NCI-H146 treated with DMSO at 0.1 percent for 48 hours (cell line): ENCODE data around the gene IQSEC3.

ENCODE experiments used
- DNase-seq: peaks from one replicate; lab custom pipeline; 2025; ENCODE audit not compliant: unreplicated experiment; lab: John Stamatoyannopoulos, UW

Gene IQSEC3

GRCh38 chr12:162467-163307 is 96.1 kb downstream of the IQSEC3 start:
- DNase-seq: no peak

DNA sequence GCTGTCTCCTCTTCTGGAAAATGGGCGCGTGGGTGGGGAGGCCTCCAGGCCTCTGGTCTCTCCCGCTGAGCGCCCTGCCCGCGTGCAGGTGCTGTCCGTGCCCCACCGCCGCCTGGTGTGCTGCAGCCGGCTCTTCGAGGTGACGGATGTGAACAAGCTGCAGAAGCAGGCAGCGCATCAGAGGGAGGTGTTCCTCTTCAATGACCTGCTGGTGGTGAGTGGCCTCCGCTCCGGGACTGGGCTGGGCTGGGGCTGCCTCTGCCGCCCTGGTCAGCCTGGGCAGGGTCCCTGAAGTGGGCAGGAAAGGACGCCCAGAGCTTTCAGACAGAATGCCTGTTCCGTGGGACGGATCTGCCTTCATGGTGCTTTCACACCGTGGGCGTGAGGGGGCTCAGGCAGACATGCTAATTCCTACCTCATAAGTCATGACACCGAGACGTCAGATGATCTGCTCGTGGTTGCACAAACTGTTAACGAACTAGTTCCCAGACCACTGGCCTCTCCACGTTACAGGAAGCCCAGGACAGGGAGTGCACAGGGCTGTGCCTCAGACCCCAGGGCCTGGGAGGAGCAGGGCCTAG is 96.9 kb downstream of the IQSEC3 start:
- no peak for DNase-seq

DNA sequence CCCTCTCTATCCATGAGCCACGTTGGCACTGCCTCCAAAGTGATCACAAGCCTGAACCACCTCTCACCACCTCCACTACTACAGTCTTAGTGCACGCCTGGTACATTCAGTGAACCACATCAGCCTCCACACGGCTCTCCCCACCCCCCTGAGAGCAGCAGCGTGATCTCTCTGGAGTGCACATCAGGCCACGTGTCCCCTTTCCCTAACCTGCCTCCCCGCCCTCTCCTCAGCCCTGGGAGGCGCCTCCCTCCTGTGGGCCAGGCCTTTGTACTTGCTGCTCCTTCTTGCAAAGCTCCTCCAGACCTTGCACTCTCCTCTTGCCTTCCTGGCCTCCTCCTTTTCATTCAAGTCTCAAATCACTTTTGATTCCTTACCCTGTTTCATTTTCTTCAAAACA is 97.6 kb downstream of the IQSEC3 start:
- DNase-seq: no peak

- no peak for DNase-seq
Measured at GRCh38 chr12:165862-166368, 99.3 kb downstream of the IQSEC3 start.

DNA sequence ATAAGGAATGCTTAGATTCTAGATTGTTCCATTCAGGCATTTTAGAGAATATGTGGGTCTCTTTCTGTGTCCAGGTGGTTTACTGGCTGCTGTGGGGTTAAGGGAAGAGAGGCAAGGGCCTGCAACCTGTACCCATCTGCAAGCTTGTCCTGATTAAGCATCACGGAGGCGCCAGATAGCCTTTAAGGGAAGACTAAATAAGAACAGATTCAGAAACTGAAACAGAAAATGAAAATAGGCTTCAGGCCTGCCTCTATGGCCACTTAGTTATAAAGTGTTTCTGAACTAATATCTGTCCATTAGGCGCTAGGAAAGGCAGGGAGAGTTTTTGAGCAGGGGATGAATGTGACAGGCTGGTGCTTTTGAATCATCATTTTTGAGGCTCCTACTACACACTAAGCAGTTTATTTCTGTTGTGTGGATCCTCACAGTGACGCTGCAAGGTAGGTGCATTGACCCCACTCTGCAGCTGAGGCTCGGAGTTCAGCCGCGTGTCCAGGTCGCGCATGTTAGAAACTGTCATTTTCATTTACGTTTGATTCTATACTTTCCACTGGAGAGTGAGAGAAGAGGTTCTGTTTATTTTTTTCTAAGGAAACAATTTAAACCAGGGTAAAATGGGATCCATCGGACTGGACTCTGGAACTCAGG is 100.0 kb downstream of the IQSEC3 start:
- no peak for DNase-seq

DNA sequence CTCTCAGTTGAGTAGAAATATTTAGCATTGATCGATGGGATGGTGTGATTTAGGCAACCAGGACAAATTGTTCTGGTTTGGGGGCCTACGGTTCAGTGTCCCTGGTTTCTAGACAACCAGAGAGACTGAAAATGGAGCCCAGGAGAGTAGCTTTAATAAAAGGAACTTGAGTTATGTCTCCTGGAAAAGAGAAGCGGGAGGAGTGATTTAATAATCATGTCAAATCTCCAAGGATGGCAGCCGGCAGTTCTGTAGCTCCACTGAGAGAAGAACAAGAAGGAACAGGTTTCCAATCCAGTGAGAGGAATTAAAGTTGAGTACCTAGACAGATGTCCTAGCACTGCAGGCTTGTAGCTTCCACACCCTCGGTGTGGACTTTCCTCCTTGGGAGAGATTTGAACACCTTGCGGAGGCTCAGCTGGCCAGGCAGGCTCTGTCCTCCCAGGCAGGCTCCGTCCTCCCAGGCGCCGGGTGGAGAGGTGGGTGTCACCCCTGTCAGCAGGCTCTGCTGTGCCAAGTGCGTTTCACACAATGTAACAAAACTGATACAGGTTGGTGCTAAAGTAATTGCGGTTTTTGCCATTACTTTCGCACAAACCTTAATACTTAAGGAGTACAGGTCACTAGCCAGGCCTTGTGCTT is 101.5 kb downstream of the IQSEC3 start:
- DNase-seq: no peak

DNA sequence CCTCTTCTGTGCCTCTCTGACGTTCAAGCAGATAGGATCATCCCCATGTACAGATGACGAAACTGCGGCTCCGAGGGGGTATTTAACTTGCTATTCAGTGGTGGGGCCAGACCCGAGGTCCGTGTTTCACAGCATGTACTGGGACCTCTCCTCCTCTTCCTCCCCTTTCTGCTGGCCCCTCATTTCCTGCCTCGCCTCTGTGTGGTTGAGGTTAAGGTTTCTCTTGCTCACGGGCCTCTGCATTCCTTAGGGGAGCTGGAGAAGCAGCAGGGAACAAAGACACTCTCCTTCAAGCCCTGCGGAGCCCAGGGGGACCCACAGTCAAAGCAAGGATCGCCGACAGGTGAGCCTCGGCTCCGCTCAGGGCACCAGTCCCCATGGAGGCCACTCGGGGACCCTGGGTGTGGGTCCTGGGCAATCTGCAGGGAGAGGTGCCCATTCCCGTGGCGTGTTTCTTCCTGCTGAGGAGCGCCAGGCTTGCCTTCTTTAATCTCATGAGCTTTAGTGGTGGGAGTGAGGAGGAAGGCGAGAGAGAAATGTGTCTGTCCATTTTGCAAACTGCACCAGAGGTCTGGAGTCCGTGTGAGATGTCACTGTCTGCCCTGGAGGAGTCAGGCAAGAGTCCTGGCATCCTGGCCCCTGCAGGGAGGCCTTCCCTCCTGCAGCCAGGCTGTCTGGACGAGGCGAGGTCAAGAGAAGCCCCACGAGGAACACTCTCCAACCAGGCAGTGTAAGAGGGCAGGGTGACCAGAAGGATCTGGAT is 102.4 kb downstream of the IQSEC3 start:
- DNase-seq: no peak

DNA sequence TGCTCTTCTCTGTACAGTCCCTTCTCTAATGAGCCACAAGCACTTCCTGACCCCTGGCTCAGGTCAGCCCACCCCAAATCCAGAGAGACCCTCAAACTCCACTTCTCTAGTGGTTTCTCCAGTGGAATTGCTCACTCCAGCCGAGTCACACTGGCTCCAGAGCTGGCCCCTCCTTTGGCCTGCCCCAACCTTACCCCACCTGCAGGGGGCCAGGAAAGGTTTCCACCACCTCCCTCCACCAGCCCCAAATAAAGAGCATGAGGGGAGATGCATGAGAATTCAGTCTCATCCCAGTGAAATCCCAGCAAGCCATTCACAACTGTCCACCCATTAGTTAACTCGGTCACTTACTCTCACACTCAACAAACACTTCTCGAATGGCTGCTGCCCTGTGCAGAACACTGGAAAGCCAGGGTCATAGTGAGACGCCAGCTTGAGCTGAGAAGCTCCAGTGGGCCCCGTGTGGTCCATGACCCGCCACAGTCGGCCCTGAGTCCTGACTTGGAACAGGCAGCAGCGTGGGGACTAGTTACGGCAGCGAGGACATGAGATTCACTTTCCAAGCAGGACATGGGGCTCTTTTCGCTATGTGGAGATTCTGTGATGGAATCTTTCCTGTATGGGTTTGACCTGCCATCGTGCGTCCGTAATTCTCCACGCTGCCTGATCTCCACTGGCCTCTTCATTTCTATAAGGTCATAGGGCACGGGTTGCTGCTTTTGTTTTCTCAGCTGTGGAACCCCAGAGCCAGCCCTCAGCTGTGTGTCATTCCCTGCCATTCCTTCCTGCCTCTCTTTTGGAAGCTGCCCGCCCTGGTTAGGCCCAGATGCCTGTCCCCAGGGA is 103.2 kb downstream of the IQSEC3 start:
- no peak for DNase-seq

- DNase-seq: no peak
Measured at GRCh38 chr12:170371-171225, 104.0 kb downstream of the IQSEC3 start.

DNA sequence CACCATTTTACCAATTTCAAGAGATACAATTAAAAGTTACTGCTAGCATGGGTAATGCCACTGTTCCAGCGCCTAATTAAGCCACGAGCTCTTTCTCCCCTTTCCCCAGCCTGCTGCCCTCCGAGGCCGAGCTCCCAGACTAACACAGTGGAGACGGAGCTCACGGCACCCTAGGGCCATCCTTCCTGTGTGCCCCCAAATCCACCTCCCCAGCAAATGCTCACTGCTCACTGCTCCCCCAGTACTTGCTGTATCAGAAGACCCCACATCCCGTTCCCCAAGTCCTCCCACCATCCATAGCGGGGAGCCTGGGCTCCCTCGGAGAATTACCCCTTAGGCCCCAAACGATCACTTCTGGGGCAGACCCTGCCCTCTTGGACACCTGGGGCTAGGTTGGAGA is 104.7 kb downstream of the IQSEC3 start:
- no peak for DNase-seq

- DNase-seq: peak; percentile 17
Measured at GRCh38 chr12:171743-172676, 105.4 kb downstream of the IQSEC3 start.

DNA sequence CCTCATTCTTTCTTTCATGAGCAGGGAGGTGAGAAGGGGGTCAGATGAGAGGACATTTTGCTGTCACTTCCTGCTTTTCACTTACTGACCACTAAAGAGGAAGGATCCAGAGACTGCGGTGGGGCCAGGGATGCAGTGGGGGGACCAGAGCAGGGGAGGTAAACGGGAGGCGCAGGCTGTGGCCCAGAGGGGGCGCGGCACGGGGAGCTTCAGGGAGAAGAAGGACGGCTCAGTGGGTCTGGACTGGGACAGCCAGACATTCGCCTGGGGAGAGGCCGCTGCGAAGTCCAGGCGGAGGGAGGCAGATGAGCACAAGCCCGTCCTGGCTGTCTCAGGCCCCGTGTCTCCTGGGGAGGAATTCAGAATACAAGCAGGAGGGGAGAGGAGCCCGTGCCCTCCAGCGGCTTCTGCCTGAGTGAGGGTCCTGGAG is 106.2 kb downstream of the IQSEC3 start:
- DNase-seq: no peak

GRCh38 chr12:174124-174523 is 107.6 kb downstream of the IQSEC3 start:
- DNase-seq: no peak

DNA sequence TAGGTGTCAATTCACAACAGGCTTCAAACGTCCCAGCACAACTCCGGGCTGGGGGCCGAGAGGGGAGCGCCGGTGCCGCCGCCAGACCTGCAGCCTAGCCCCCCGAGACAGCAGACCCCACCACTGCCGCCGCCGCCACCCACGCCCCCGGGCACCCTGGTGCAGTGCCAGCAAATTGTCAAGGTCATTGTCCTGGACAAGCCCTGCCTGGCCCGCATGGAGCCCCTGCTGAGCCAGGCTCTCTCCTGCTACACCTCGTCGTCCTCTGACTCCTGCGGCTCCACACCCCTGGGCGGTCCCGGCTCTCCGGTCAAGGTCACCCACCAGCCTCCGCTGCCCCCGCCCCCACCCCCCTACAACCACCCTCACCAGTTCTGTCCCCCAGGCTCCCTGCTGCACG is 108.0 kb downstream of the IQSEC3 start:
- DNase-seq: no peak

DNA sequence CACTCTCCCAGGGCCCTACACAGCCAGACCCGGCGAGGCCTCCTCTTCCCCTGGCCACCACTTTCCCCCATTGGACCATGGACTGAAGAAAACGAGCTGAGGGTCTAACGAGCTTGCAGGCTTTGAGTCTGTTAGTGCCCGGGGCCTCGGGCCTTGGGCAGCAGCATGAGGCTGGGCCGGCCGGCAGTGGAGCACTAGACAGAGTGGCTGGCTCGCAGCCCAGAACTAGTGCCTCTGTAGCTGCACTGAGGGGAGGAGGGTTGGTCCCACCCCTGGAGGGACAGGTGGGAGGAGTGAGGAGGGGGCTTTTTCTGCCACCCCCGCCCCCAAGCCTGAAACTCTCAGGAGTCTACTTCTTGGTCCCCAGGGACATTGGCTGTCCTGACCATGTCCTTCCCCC is 108.7 kb downstream of the IQSEC3 start:
- no peak for DNase-seq

DNA sequence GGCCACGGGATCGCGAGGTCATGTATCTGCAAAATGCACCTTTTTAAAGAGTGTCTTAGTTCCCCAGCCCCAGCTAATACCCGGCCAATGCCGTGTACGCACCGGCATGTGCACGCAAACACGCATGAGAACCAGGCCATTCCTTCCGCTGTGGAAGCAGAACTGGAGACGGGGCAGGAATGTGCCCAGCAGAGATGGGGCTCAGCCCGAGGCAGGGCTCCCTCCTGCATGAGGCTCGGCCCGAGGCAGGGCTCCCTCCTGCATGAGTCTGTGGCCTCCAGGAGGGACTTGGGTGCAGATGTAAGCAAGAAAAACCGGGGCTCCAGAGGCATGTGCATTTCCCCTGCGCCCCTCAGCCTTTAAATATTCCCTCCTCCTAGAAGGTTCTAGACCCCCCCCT is 109.2 kb downstream of the IQSEC3 start:
- no peak for DNase-seq

DNA sequence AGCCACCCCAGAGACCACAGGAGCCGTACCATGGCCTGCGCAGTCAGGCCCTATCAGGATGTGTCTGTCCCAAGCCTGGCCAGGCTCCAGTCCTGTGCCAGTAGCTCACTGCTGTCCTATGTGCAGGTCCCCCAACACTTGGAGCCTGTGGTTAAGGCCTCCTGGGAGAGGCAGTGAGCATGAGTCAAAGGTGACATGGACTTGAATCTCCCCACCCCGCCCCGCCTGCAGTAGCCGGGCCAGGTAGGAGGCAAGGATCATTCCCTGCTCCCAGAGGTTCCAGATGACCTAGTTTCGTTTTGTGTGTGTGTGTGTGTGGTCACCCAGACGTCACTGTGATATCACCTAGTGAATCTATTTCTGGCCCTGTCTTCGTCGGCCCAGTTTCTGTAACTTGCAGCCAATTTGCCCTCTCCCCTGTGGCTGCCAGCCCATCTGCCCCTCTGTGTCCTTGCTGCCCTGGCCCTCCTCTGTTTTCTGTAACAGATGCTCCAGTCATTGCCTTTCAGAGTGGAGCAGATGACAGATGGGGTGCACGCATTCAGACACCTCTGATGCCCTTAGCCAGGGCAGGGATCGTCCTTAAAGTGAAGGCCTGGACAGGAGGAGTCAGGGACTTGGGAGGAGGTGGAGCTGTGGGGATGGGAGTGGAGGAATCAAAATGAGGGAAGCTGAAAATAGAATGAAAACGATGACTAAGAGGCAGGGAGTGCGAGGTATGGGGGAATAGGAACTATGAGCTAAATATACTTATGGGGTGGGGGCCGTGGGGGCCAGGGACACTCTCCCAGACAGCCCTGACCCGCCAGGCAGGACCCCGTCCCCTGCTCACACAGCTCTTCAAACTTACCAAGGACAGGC is 110.0 kb downstream of the IQSEC3 start:
- DNase-seq: no peak
